ENCODE data around the gene UBE2E1.
"Not testable (repeated sequence)": the region's sequence is repeated elsewhere in the genome, so short reads cannot be mapped to it uniquely, and the experiment has no call there.

Gene UBE2E1

GRCh38 chr3:23867400-23867799 lies 61.6 kb downstream of the UBE2E1 start:
- DNase-seq (ENCODE audit: low spot score) = no peak
- TF ChIP-seq CTCF (IDR thresholded peaks at IDR 0.05; ENCODE audit: extremely low read depth, insufficient read depth, missing control alignments) = peak; percentile 51
- in situ Hi-C loops (cut with MboI; ENCODE audit: low pct_unique_long_range_greater_than_20kb, low sequenced_read_pairs, unreplicated experiment) = no loop called here

GRCh38 chr3:23867838-23868237 lies 62.1 kb downstream of the UBE2E1 start:
- DNase-seq (ENCODE audit: low spot score) = no peak
- TF ChIP-seq CTCF (IDR thresholded peaks at IDR 0.05; ENCODE audit: extremely low read depth, insufficient read depth, missing control alignments) = no peak
- in situ Hi-C loops (cut with MboI; ENCODE audit: low pct_unique_long_range_greater_than_20kb, low sequenced_read_pairs, unreplicated experiment) = no loop called here

GRCh38 chr3:23869977-23870662 lies 64.4 kb downstream of the UBE2E1 start:
- TF ChIP-seq CTCF (IDR thresholded peaks at IDR 0.05; ENCODE audit: extremely low read depth, insufficient read depth, missing control alignments) = no peak
- in situ Hi-C loops (cut with MboI; ENCODE audit: low pct_unique_long_range_greater_than_20kb, low sequenced_read_pairs, unreplicated experiment) = no loop called here
- no peak for DNase-seq (ENCODE audit: low spot score)

GRCh38 chr3:23870663-23871043 lies 64.9 kb downstream of the UBE2E1 start:
- DNase-seq (ENCODE audit: low spot score); in situ Hi-C loops (cut with MboI; ENCODE audit: low pct_unique_long_range_greater_than_20kb, low sequenced_read_pairs, unreplicated experiment): not testable (repeated sequence)

GRCh38 chr3:23871361-23871760 lies 65.6 kb downstream of the UBE2E1 start:
- DNase-seq (ENCODE audit: low spot score); in situ Hi-C loops (cut with MboI; ENCODE audit: low pct_unique_long_range_greater_than_20kb, low sequenced_read_pairs, unreplicated experiment): not testable (repeated sequence)

- no peak for TF ChIP-seq CTCF (IDR thresholded peaks at IDR 0.05; ENCODE audit: extremely low read depth, insufficient read depth, missing control alignments)
- no peak for DNase-seq (ENCODE audit: low spot score)
- in situ Hi-C loops (cut with MboI; ENCODE audit: low pct_unique_long_range_greater_than_20kb, low sequenced_read_pairs, unreplicated experiment) = no loop called here
Measured at GRCh38 chr3:23872330-23872729, 66.6 kb downstream of the UBE2E1 start.

- no peak for TF ChIP-seq CTCF (IDR thresholded peaks at IDR 0.05; ENCODE audit: extremely low read depth, insufficient read depth, missing control alignments)
- in situ Hi-C loops (cut with MboI; ENCODE audit: low pct_unique_long_range_greater_than_20kb, low sequenced_read_pairs, unreplicated experiment) = no loop called here
- DNase-seq (ENCODE audit: low spot score) = no peak
Measured at GRCh38 chr3:23873941-23874340, 68.2 kb downstream of the UBE2E1 start.

Data from GM13977 (cell line).